CD4-positive, alpha-beta T cell treated with Interleukin-1 beta for 1 hour (primary cell): ENCODE results near the gene RNMT.
"Not testable (repeated sequence)": the region's sequence is repeated elsewhere in the genome, so short reads cannot be mapped to it uniquely, and the experiment has no call there.

Experiments
- DNase-seq, 2 donors: peaks; one replicate each; pipeline ENCODE4 v3.0.0-alpha.2; 2020 to 2022

The RNMT gene

GRCh38 chr18:13726232-13726971 is at the start of gene RNMT, which contains the start of gene FAM210A:
RNMT (plus strand) TSS chr18:13726673; CDS start chr18:13731518, 4,845 bp downstream.
FAM210A (minus strand) TSS chr18:13726558; CDS start chr18:13682077, 44,481 bp downstream.
- DNase-seq, result peak; percentile 93 to 95

- DNase-seq, result not testable (repeated sequence)
Observed at GRCh38 chr18:13677350-13677749, 49.1 kb upstream of the RNMT start.

GRCh38 chr18:13680612-13681011 is 45.9 kb upstream of the RNMT start:
- DNase-seq, result peak in 1 of 2 donors; percentile 1

- no peak for DNase-seq
Observed at GRCh38 chr18:13681701-13682100, 44.8 kb upstream of the RNMT start.

- no peak for DNase-seq
Observed at GRCh38 chr18:13684546-13684945, 41.9 kb upstream of the RNMT start.

GRCh38 chr18:13688191-13689136 is 38.0 kb upstream of the RNMT start:
- DNase-seq, result no peak

- not testable (repeated sequence) for DNase-seq
Observed at GRCh38 chr18:13690060-13690459, 36.4 kb upstream of the RNMT start.

- DNase-seq, result not testable (repeated sequence)
Observed at GRCh38 chr18:13695337-13695736, 31.1 kb upstream of the RNMT start.

- DNase-seq, result no peak
Observed at GRCh38 chr18:13696961-13697360, 29.5 kb upstream of the RNMT start.

GRCh38 chr18:13700153-13700552 is 26.3 kb upstream of the RNMT start:
- DNase-seq, result no peak

- no peak for DNase-seq
Observed at GRCh38 chr18:13703899-13704298, 22.6 kb upstream of the RNMT start.

- no peak for DNase-seq
Observed at GRCh38 chr18:13710414-13710831, 16.1 kb upstream of the RNMT start.

GRCh38 chr18:13712400-13713131 is 13.9 kb upstream of the RNMT start:
- no peak for DNase-seq

GRCh38 chr18:13713455-13714055 is 12.9 kb upstream of the RNMT start:
- no peak for DNase-seq

GRCh38 chr18:13715330-13715729 is 11.1 kb upstream of the RNMT start:
- no peak for DNase-seq

GRCh38 chr18:13716916-13717315 is 9.6 kb upstream of the RNMT start:
- no peak for DNase-seq

- DNase-seq, result no peak
Observed at GRCh38 chr18:13720123-13720522, 6.3 kb upstream of the RNMT start.

GRCh38 chr18:13720847-13721246 is 5.6 kb upstream of the RNMT start:
- DNase-seq, result no peak

- DNase-seq, result peak in 1 of 2 donors; percentile 14
Observed at GRCh38 chr18:13725566-13726231, 774 bp upstream of the RNMT start.

- peak; percentile 34 to 35 for DNase-seq
Observed at GRCh38 chr18:13726972-13727331, 479 bp downstream of the RNMT start.

- peak in 1 of 2 donors; percentile 18 for DNase-seq
Observed at GRCh38 chr18:13730481-13730880, 4.0 kb downstream of the RNMT start.

- DNase-seq, result no peak
Observed at GRCh38 chr18:13735681-13736080, 9.2 kb downstream of the RNMT start.
